ENCODE results near the gene CFAP43.

DNA sequence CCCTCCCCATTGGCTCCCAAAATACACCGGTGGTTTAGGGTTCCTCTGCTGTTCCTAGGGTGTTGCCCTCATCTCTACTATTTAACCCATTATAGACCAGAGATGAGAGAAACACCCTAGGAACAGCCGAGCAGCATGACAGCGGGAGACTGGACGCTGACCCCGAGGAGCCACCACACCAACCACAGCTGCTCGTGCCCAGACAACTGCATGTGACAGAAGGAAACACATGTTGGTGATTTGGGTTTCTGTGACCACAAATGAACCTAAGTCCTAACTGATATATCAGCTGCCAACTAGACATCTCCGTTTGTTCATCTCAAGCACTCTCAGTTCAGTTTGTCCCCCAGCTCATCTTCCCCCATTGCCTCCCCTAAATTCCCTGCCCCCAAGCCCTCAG is 13.4 kb downstream of the CFAP43 start:
- TF ChIP-seq, protein P1, sequence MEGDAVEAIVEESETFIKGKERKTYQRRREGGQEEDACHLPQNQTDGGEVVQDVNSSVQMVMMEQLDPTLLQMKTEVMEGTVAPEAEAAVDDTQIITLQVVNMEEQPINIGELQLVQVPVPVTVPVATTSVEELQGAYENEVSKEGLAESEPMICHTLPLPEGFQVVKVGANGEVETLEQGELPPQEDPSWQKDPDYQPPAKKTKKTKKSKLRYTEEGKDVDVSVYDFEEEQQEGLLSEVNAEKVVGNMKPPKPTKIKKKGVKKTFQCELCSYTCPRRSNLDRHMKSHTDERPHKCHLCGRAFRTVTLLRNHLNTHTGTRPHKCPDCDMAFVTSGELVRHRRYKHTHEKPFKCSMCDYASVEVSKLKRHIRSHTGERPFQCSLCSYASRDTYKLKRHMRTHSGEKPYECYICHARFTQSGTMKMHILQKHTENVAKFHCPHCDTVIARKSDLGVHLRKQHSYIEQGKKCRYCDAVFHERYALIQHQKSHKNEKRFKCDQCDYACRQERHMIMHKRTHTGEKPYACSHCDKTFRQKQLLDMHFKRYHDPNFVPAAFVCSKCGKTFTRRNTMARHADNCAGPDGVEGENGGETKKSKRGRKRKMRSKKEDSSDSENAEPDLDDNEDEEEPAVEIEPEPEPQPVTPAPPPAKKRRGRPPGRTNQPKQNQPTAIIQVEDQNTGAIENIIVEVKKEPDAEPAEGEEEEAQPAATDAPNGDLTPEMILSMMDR (IDR thresholded peaks at IDR 0.05 in 4 of 5, conservative IDR thresholded peaks at IDR 0.05 in 1 of 5), result no peak
- TF ChIP-seq POLR2A (IDR thresholded peaks at IDR 0.05), result no peak

All from gastrocnemius medialis (tissue), 4 donors.